KMS-11 (cell line): ENCODE data around the gene FCSK.

Experiments
- H2AFZ ChIP-seq: fragments of 200-600 bp; sonication (generic); 2 replicates; pipeline ENCODE4 v1.6.1; 2016; ENCODE audit warnings: antibody characterized with exemption, mixed run types, low read depth
- H3K27ac ChIP-seq: fragments of 200-600 bp; sonication (generic); 2 replicates; pipeline ENCODE4 v1.6.1; 2016; ENCODE audit warnings: mild to moderate bottlenecking, mixed run types
- H3K27me3 ChIP-seq: fragments of 200-600 bp; sonication (generic); 2 replicates; pipeline ENCODE4 v1.6.1; 2017; ENCODE audit warnings: mild to moderate bottlenecking, low read depth, mixed run types, moderate library complexity; ENCODE audit not compliant: insufficient read depth
- H3K36me3 ChIP-seq: fragments of 200-600 bp; sonication (generic); 2 replicates; pipeline ENCODE4 v1.6.1; 2017; ENCODE audit warnings: mild to moderate bottlenecking, mixed run types; ENCODE audit not compliant: insufficient read depth
- H3K4me1 ChIP-seq: fragments of 200-600 bp; sonication (generic); 2 replicates; pipeline ENCODE4 v1.6.1; 2016; ENCODE audit warnings: mild to moderate bottlenecking, low read depth, mixed run types; ENCODE audit not compliant: poor library complexity, severe bottlenecking
- H3K4me2 ChIP-seq: fragments of 200-600 bp; sonication (generic); 2 replicates; pipeline ENCODE4 v1.7.0; 2016; ENCODE audit warnings: mild to moderate bottlenecking, mixed run types
- H3K4me3 ChIP-seq: fragments of 200-600 bp; sonication (generic); IDR thresholded peaks from 2 replicates; pipeline ENCODE4 v1.6.1; 2017; ENCODE audit warnings: low read depth, low read length, mixed read lengths; ENCODE audit not compliant: insufficient read depth
- H3K79me2 ChIP-seq: fragments of 200-600 bp; sonication (generic); 2 replicates; pipeline ENCODE4 v1.6.1; 2016; ENCODE audit warnings: low read depth, mixed run types; ENCODE audit not compliant: insufficient read depth
- H3K9ac ChIP-seq: fragments of 200-600 bp; sonication (generic); 2 replicates; pipeline ENCODE4 v1.6.1; 2016; ENCODE audit warnings: mild to moderate bottlenecking, mixed run types
- H4K20me1 ChIP-seq: fragments of 200-600 bp; sonication (generic); 2 replicates; pipeline ENCODE4 v1.6.1; 2016; ENCODE audit warnings: mild to moderate bottlenecking, mixed run types; ENCODE audit not compliant: insufficient read depth
- TF ChIP-seq, protein P1 (sequence below): fragments of 200-600 bp; sonication (generic); conservative IDR thresholded peaks from 2 replicates; pipeline ENCODE4 v1.6.1; 2017; ENCODE audit warnings: low read depth, mild to moderate bottlenecking, antibody characterized with exemption, low read length, moderate library complexity, mixed read lengths

Gene FCSK

DNA sequence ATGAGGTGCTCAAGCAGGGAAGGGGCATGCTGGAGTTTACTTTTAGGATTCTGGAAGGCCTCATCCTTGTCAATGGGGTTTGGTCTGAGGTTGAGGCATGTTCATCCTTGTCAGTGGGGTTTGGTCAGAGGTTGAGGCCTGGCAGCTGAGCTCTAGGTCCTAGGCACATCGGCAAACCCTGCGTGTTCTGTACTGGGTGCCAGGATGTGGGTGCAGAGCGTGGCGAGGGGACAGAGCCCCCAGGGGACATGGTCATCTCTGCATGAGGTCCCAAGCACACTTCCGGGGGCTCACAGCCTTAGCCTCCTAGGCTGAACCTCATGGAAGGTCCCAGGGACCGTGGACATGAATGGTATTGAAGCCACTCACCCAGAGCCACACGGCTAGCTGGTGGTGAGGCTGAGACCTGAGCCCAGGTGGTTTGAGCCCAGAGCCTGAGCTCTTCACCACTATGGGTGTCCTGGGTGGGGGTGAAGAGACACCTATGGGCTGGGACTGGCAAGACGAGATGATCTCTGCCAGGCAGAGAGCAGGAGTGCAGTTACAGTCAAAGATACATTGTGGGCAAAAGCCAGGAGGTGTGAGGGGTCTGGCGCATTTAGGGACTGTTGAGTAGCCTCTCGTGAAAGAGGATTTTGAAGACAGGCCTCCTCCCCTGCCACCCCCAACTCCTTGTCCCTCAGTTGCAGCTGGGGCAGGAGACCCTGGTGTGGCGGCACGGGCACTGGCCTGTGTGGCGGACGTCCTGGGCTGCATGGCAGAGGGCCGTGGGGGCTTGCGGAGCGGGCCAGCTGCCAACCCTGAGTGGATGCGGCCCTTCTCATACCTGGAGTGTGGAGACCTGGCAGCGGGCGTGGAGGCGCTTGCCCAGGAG is 19.3 kb downstream of the FCSK start:
- Histone ChIP-seq H4K20me1 (no peaks in the 10 kb centered on the region), H2AFZ (no peak overlapping the region), H3K4me1 (peaks cover 44% of the 10 kb centered on the region), H3K79me2 (no peaks in the 10 kb centered on the region), H3K36me3 (no peaks in the 10 kb centered on the region), H3K4me3 (no peak overlapping the region), H3K27me3 (no peaks in the 10 kb centered on the region), H3K4me2 (no peak overlapping the region), H3K27ac (no peak overlapping the region), H3K9ac (no peak overlapping the region)
- TF ChIP-seq, protein P1, sequence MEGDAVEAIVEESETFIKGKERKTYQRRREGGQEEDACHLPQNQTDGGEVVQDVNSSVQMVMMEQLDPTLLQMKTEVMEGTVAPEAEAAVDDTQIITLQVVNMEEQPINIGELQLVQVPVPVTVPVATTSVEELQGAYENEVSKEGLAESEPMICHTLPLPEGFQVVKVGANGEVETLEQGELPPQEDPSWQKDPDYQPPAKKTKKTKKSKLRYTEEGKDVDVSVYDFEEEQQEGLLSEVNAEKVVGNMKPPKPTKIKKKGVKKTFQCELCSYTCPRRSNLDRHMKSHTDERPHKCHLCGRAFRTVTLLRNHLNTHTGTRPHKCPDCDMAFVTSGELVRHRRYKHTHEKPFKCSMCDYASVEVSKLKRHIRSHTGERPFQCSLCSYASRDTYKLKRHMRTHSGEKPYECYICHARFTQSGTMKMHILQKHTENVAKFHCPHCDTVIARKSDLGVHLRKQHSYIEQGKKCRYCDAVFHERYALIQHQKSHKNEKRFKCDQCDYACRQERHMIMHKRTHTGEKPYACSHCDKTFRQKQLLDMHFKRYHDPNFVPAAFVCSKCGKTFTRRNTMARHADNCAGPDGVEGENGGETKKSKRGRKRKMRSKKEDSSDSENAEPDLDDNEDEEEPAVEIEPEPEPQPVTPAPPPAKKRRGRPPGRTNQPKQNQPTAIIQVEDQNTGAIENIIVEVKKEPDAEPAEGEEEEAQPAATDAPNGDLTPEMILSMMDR: no peak

DNA sequence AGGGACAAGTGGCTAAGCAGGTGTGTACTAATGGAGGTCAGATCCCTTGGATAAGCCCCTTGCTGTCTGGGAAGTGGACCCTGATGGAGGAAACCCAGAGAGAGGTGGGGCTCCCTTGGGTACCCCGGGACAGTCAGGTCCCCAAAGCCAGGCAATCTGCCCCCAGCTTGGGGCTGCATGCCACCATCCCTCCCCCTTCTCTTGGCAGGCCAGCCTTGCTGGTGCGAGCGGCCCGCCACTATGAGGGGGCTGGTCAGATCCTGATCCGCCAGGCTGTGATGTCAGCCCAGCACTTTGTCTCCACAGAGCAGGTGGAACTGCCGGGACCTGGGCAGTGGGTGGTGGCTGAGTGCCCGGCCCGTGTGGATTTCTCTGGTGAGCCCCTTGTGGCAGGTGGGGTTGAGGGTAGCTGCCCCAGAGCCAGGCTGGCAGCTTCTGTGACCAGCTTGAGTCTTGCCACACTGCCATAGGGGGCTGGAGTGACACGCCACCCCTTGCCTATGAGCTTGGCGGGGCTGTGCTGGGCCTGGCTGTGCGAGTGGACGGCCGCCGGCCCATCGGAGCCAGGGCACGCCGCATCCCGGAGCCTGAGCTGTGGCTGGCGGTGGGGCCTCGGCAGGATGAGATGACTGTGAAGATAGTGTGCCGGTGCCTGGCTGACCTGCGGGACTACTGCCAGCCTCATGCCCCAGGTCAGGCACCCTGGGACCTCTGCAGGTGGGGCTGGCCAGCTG is 20.1 kb downstream of the FCSK start:
- H2AFZ ChIP-seq: no peak overlapping the region
- H3K4me3 ChIP-seq: no peak overlapping the region
- H3K27ac ChIP-seq: no peak overlapping the region
- no peaks in the 10 kb centered on the region for H4K20me1 ChIP-seq
- no peaks in the 10 kb centered on the region for H3K36me3 ChIP-seq
- TF ChIP-seq, protein P1: no peak
- no peaks in the 10 kb centered on the region for H3K79me2 ChIP-seq
- no peak overlapping the region for H3K4me2 ChIP-seq
- H3K4me1 ChIP-seq: peaks cover 44% of the 10 kb centered on the region
- no peak overlapping the region for H3K9ac ChIP-seq
- no peaks in the 10 kb centered on the region for H3K27me3 ChIP-seq

DNA sequence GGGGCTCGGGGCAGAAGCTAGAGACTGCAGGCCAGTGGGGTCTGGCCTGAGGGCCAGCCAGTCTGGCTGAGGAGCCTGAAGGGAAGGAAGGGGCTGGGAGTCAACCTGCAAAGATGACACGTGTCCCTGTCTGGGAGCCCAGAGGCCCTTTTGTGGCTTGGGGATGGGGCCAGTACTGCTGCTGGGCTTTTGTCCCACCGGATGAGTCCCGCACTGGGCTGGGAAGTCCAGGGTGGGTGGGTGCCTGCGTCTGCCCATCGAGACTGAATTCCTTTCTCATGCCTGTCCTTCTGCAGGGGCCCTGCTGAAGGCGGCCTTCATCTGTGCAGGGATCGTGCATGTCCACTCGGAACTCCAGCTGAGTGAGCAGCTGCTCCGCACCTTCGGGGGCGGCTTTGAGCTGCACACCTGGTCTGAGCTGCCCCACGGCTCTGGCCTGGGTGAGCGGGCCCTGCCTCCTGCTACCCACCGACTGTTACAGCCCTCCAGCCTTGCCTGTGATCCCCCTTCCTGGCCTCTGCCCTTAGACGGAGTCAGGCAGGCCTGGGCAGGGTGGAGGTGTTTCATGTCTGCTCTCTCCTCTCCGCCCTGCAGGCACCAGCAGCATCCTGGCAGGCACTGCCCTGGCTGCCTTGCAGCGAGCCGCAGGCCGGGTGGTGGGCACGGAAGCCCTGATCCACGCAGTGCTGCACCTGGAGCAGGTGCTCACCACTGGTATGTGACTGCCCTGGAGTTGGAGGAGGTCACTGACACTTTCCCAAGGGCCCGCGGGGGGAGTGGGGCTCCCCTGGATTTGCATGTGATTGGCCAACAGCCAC is 20.9 kb downstream of the FCSK start:
- Histone ChIP-seq H3K79me2 (no peaks in the 10 kb centered on the region), H3K27me3 (no peaks in the 10 kb centered on the region), H2AFZ (no peak overlapping the region), H3K4me3 (no peak overlapping the region), H3K36me3 (no peaks in the 10 kb centered on the region), H3K4me2 (peak overlapping the region; percentile 55; the same call in 1 of the 2 replicates), H3K4me1 (peaks cover 44% of the 10 kb centered on the region), H3K9ac (no peak overlapping the region; the same call in 1 of the 2 replicates), H3K27ac (peak overlapping the region; percentile 75), H4K20me1 (no peaks in the 10 kb centered on the region)
- TF ChIP-seq, protein P1: no peak

DNA sequence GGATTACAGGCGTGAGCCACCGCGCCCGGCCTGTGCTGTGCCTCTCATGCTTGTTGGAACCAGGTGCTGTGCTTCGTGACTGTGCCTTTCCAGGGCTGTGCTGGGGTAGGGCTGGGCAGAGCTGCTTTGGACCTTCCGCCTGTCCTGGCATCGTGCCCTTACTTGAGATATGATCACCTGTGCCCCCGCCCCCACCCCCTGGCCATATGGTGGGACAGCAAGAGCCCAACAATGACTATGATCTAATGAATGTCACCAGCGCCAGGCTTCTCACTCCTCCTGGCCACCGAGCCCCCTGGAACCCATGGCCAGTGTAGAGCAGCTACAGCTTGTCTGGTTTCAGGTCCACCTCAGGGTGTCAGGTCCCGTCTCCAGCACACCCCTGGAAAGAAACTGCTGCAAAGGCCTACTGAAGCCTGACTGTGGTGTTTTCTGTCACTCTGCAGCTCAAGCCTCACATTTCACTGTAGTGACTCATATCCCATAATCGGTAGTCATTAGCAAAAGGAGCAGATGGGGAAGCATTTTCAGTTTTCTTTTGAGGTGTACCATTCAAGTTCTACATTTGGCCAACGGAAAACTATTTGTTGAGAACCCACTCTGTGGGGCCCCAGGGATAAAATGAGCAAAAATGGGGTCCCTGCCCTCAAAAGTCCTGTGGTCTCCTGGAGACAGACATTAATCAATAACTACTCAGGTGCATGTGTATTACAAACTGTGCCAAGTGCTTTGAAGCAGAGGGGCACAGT is 22.1 kb downstream of the FCSK start:
- Histone ChIP-seq H3K79me2 (no peaks in the 10 kb centered on the region), H3K27me3 (no peaks in the 10 kb centered on the region), H3K4me2 (peak overlapping the region; percentile 55), H3K4me3 (no peak overlapping the region), H3K36me3 (no peaks in the 10 kb centered on the region), H3K4me1 (peaks cover 44% of the 10 kb centered on the region), H4K20me1 (no peaks in the 10 kb centered on the region), H3K27ac (peak overlapping the region; percentile 75), H2AFZ (no peak overlapping the region), H3K9ac (peak overlapping the region; percentile 8; the same call in 1 of the 2 replicates)
- TF ChIP-seq, protein P1: no peak
